Fibroblast of pulmonary artery (primary cell): Measurements from ENCODE around the gene GPATCH8.

Experiments used
- DNase-seq: peaks from one replicate; pipeline ENCODE4 v3.0.0-alpha.2; 2010; ENCODE audit warnings: low read depth
- H3K4me3 ChIP-seq: replicated peaks from 2 replicates; pipeline ENCODE4 v1.5.1; 2011; ENCODE audit warnings: low read depth, mild to moderate bottlenecking, control low read depth, low read length, moderate library complexity
- TF ChIP-seq, protein P1 (sequence below): IDR thresholded peaks from 2 replicates; pipeline ENCODE4 v1.5.1; 2011; ENCODE audit warnings: mild to moderate bottlenecking, control low read depth, low read length, inconsistent platforms; ENCODE audit errors: missing control alignments

GPATCH8 gene

DNA sequence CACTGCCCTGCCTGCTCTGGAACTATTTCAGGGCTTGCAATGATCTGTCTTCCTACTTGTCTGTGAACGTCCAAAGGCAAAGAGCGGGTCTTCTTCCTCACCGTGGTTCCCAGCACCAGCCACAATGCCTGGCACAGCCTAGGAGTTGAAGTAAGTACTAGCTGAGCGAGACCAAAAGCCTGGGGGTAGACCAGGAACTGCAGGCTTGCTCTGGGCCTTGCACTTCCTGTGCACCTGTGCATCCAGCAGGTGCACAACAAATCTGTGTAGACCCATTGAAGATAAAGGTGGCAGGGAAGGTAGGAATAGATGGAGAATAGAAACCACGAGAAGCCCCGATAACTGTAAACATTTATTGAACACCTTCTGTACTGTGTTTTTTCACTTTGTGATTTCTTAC is 144.2 kb downstream of the GPATCH8 start:
- TF ChIP-seq, protein P1, sequence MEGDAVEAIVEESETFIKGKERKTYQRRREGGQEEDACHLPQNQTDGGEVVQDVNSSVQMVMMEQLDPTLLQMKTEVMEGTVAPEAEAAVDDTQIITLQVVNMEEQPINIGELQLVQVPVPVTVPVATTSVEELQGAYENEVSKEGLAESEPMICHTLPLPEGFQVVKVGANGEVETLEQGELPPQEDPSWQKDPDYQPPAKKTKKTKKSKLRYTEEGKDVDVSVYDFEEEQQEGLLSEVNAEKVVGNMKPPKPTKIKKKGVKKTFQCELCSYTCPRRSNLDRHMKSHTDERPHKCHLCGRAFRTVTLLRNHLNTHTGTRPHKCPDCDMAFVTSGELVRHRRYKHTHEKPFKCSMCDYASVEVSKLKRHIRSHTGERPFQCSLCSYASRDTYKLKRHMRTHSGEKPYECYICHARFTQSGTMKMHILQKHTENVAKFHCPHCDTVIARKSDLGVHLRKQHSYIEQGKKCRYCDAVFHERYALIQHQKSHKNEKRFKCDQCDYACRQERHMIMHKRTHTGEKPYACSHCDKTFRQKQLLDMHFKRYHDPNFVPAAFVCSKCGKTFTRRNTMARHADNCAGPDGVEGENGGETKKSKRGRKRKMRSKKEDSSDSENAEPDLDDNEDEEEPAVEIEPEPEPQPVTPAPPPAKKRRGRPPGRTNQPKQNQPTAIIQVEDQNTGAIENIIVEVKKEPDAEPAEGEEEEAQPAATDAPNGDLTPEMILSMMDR, result no peak
- DNase-seq, result no peak
- H3K4me3 ChIP-seq, result no peak overlapping the region

DNA sequence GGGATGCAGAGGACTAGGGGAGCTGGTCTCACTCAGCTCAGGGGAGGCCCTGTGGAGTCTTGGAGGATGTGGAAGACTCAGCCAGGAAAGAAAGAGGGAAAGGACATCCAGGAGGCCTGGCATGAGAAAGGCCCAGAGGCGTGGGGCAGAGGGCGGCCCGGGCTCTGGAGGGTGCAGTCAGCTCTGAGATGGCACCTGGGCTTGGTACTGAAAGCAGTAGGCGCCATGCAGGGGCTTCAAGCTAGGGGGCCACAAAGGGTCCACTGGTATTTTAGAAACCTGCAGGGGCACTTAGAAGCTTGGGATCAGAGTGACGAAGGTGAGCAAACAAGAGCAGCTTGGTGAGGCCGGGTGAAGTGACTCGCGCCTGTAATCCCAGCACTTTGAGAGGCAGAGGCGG is 145.1 kb downstream of the GPATCH8 start:
- no peak for DNase-seq
- TF ChIP-seq, protein P1, result no peak
- H3K4me3 ChIP-seq, result no peak overlapping the region

DNA sequence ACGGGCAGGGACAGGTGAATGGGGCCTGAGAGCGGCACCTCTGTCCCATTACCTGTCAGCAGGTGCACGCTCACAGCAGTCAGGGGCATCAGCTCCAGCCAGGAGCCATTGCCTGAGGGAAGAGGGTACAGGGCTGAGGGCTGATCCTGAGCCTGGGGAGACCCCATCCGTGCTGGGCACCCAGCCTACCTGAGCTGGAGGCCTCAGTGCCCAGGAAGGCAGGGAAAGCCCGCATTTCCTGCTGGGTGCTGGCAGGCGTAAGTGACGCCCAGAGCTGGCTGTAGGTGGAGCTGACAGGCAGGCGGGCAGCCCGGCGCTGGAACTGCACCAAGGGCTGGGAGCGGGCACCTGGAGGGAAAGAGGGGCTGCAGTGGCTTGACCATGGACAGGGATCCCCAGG is 147.0 kb downstream of the GPATCH8 start:
- TF ChIP-seq, protein P1, result no peak
- DNase-seq, result no peak
- no peak overlapping the region for H3K4me3 ChIP-seq

DNA sequence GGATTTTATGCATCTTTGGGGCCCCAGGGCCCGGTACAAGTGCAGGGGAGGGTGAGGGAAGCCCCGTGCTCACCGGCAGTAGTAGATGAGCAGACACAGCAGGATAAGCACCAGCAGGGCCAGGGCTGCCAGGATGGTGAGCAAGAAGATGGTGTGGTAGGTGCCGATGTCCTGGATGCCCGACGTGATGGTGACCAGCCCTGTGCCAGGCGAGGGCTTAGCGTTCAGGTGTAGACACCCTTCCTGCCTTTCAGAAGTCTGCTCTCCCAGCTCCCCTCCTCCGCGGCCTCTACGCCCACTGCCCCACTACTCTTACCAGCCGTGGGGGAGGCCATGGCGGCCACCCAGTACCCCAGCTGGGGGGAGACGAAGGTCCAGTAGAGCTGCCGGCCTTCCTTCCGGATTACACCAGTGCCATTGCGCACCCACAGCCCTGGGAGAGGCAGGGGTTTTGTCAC is 147.5 kb downstream of the GPATCH8 start:
- no peak overlapping the region for H3K4me3 ChIP-seq
- TF ChIP-seq, protein P1, result no peak
- no peak for DNase-seq

DNA sequence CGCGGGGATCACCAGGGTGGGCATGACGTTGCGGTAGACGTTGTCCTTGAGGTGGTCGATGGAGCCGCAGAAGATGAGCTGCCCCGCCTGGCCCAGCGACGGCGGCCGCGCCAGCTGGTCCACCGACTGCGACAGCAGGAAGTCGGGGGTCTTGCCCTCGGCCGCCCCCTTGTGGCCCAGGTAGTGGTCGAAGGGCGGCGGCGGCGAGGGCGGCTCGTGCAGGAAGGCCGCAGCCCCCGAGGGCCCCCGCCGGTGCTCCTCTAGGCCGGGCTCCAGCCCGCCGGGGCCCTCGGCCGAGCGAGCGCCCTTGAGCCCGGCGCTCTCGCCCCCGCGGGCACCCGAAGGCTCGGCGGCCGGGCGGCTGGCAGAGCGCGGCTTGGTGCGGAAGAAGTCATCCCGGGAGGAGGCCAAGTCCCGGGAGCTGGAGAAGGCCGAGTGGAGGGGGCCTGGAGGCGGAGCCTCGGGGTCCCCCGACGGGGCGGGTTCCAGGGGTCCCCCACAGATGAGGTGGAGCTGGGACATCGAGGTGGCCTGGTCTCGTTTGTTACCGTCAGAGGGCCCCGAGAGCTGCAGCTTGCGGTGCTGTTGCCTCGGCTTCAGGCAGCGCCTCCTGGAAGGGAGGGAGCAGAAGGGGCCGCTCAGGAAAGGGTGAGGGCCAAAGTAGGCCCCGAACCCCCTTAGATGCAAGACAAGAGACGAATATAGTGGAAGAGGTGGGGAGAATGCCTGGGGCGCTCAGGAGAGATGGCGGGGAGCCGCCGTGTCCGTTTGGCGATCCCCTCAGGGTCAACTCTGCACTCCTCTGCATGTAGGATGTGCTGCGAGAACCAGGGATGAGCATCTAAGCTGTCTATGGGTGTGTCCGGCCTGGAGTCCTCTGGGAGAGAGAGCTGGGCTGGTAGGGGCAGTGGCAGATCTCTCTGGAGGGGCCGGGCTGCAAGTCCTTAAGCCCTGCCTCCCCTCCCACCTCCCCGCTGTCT is 148.3 kb downstream of the GPATCH8 start:
- TF ChIP-seq, protein P1, result no peak
- no peak overlapping the region for H3K4me3 ChIP-seq
- no peak for DNase-seq

DNA sequence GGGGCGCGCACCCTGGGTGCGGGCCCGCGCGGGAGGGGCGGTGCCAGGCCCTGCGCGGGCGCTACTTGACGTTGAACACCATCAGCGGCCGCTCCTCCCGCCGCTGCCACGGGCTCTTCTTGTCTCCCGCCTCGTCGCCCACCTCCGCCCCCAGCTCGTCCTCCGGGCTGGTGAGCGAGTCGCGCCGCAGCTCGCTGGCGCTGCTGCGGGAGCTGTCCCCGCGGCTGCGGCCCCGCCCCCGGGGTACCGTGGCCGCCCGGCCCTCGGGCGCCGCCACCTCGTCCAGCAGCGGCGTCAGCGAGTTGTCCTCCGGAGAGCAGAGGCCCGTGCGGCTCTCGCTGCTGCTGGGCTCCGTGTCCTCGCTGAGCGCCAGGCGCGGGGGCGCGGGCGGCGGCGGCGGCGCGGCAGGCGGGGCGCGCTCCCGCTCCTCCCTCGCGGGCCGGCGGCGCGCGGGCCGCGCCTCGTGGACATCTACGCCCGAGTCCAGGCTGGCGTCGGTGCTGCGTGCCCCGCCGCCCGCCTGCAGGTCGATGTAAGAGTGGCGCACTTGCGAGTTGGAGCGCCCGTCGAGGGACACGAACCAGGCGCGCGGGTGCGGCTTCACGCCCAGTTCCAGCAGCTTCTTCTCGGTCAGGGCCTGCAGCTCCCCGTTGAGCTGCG is 149.4 kb downstream of the GPATCH8 start:
- H3K4me3 ChIP-seq, result no peak overlapping the region
- DNase-seq, result no peak
- TF ChIP-seq, protein P1, result no peak
